Measurements from ENCODE around the gene SLC8A1.

GRCh38 chr2:40131081-40131704, 320.7 kb downstream of the SLC8A1 start:
- TF ChIP-seq, protein P1, sequence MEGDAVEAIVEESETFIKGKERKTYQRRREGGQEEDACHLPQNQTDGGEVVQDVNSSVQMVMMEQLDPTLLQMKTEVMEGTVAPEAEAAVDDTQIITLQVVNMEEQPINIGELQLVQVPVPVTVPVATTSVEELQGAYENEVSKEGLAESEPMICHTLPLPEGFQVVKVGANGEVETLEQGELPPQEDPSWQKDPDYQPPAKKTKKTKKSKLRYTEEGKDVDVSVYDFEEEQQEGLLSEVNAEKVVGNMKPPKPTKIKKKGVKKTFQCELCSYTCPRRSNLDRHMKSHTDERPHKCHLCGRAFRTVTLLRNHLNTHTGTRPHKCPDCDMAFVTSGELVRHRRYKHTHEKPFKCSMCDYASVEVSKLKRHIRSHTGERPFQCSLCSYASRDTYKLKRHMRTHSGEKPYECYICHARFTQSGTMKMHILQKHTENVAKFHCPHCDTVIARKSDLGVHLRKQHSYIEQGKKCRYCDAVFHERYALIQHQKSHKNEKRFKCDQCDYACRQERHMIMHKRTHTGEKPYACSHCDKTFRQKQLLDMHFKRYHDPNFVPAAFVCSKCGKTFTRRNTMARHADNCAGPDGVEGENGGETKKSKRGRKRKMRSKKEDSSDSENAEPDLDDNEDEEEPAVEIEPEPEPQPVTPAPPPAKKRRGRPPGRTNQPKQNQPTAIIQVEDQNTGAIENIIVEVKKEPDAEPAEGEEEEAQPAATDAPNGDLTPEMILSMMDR (IDR thresholded peaks at IDR 0.05; ENCODE audit: borderline replicate concordance, extremely low read depth, low read length, poor library complexity, severe bottlenecking), result no peak
- TF ChIP-seq EZH2 (IDR thresholded peaks at IDR 0.05; ENCODE audit: borderline replicate concordance, low read depth, low read length, severe bottlenecking), result no peak
